PC-9 (cell line): ENCODE data around the gene PRPF8. TPM values are rescaled to one million over a fixed set of nuclear protein-coding genes. Genes with fewer than 3 reads are reported as not detected.
A peak's percentile ranks its signal among the peaks of the same experiment; 100 is the strongest.

Experiments
- BruUV-seq: library from RNA; stranded (reverse); fragments of 400-500 nt; replicated peaks from 2 replicates; lab custom pipeline; 2021; lab: Mats Ljungman, UMichigan
- CTCF ChIA-PET: fragments of 300-600 bp; sonication (Branson Sonifier 250); formaldehyde crosslinking; loops from one replicate; lab custom pipeline; 2022; ENCODE audit warnings: antibody characterized with exemption; lab: Charles Lee
- POLR2A ChIA-PET: fragments of 300-600 bp; sonication (Branson Sonifier 250); formaldehyde crosslinking; loops from one replicate; lab custom pipeline; 2022; ENCODE audit warnings: antibody characterized with exemption; ENCODE audit not compliant: unreplicated experiment; lab: Charles Lee
- DNase-seq, 2 experiments: peaks; one replicate each; pipeline versions ENCODE4 v3.0.0 to v3.0.0-alpha.2; 2015 to 2022; ENCODE audit warnings: mixed read lengths in 1 of 2
- H2AFZ ChIP-seq: fragments of 200-600 bp; sonication (generic); 2 replicates; pipeline ENCODE4 v1.8.1; 2017; ENCODE audit warnings: antibody characterized with exemption
- H3F3A ChIP-seq: fragments of 200-600 bp; sonication (generic); 2 replicates; pipeline ENCODE4 v1.8.1; 2017; ENCODE audit warnings: antibody characterized with exemption, mild to moderate bottlenecking, low read depth; ENCODE audit not compliant: insufficient read depth
- H3K27ac ChIP-seq: fragments of 200-600 bp; sonication (generic); 2 replicates; pipeline ENCODE4 v1.6.1; 2016; ENCODE audit warnings: mixed run types
- H3K27me3 ChIP-seq: fragments of 200-600 bp; sonication (generic); 2 replicates; pipeline ENCODE4 v1.6.1; 2016; ENCODE audit warnings: low read depth, mixed run types; ENCODE audit not compliant: insufficient read depth
- H3K36me3 ChIP-seq: fragments of 200-600 bp; sonication (generic); 2 replicates; pipeline ENCODE4 v1.6.1; 2016; ENCODE audit warnings: low read depth, mixed run types
- H3K4me1 ChIP-seq: fragments of 200-600 bp; sonication (generic); replicated peaks from 2 replicates; pipeline ENCODE4 v1.6.1; 2016; ENCODE audit warnings: mixed run types; ENCODE audit not compliant: insufficient read depth
- H3K4me2 ChIP-seq: fragments of 200-600 bp; sonication (generic); 2 replicates; pipeline ENCODE4 v1.6.1; 2017; ENCODE audit warnings: mixed run types
- H3K4me3 ChIP-seq: fragments of 200-600 bp; sonication (generic); 2 replicates; pipeline ENCODE4 v1.6.1; 2016; ENCODE audit warnings: mixed run types
- H3K79me2 ChIP-seq: fragments of 200-600 bp; sonication (generic); 2 replicates; pipeline ENCODE4 v1.6.1; 2017; ENCODE audit warnings: low read depth, mixed run types
- H3K9me2 ChIP-seq: fragments of 200-600 bp; sonication (generic); 2 replicates; pipeline ENCODE4 v1.8.1; 2017; ENCODE audit warnings: mild to moderate bottlenecking; ENCODE audit not compliant: insufficient read depth
- H3K9me3 ChIP-seq: fragments of 200-600 bp; sonication (generic); 2 replicates; pipeline ENCODE4 v1.8.1; 2016; ENCODE audit warnings: low read depth; ENCODE audit not compliant: insufficient read depth
- H4K20me1 ChIP-seq: fragments of 200-600 bp; sonication (generic); 2 replicates; pipeline ENCODE4 v1.8.1; 2017; ENCODE audit not compliant: insufficient read depth
- CTCF ChIP-seq: fragments of 200-600 bp; sonication (generic); conservative IDR thresholded peaks from 2 replicates; pipeline ENCODE4 v1.6.1; 2017; ENCODE audit warnings: mixed run types, antibody characterized with exemption, mild to moderate bottlenecking, moderate library complexity
- EZH2 ChIP-seq: fragments of 200-600 bp; sonication (generic); IDR thresholded peaks from 2 replicates; pipeline ENCODE4 v1.8.0; 2017; ENCODE audit warnings: antibody characterized with exemption, low read depth
- intact Hi-C: fragments of 100-400 bp; cut with micrococcal nuclease; formaldehyde crosslinking; loops from one replicate; pipeline ENCODE4 v1.10.0; 2022; ENCODE audit not compliant: unreplicated experiment
- total RNA-seq: library from RNA; stranded (reverse); gene quantifications from 2 replicates; pipeline ENCODE4 v1.2.3, GENCODE V29; 2021

The PRPF8 gene
- total RNA-seq, 1 experiment from 2014 or later, result 496 TPM

- H3K27ac ChIP-seq, result peak overlapping the region; percentile 99
- intact Hi-C loops, result loop anchor here (5.0 to 10.0 kb wide), 4 partner anchors 51 to 324 kb away; partner anchors contain the start of gene OVCA2
Observed at GRCh38 chr17:1718362-1719165, 33.9 kb upstream of the PRPF8 start.

GRCh38 chr17:1716912-1717695, 32.4 kb upstream of the PRPF8 start:
- peaks cover 20% of the 10 kb centered on the region for H3K79me2 ChIP-seq
- peak; percentile 96 to 99 for DNase-seq
- peaks cover 38% of the 10 kb centered on the region; the same call in 1 of the 2 replicates for H3F3A ChIP-seq
- intact Hi-C loops, result loop anchor here (1.0 to 10.0 kb wide), 10 partner anchors 33 to 684 kb away; partner anchors contain the start of genes MNT, OVCA2, PITPNA and PRPF8
- CTCF ChIA-PET, result interaction anchor here (0.6 to 2.0 kb wide), 9 partner anchors 35 to 1296 kb away, joined by 3 to 11 read pairs (median 4); partner anchors contain the start of genes RILP and RTN4RL1
- H3K36me3 ChIP-seq, result 0 out of 2 replicates have a peak, but pooled peaks cover 11% of the 10 kb centered on the region
- H3K27me3 ChIP-seq, result no peaks in the 10 kb centered on the region
- H3K4me2 ChIP-seq, result peak overlapping the region; percentile 76
- POLR2A ChIA-PET, result interaction anchor here (0.6 to 2.0 kb wide), 18 partner anchors 8 to 1012 kb away, joined by 3 to 18 read pairs (median 4); partner anchors contain the start of genes PRPF8, RILP, RPA1 and SMYD4
- H2AFZ ChIP-seq, result peak overlapping the region; percentile 66
- H3K4me3 ChIP-seq, result peak overlapping the region; percentile 74
- peak overlapping the region; percentile 99 for H3K27ac ChIP-seq
- H4K20me1 ChIP-seq, result peaks cover 4% of the 10 kb centered on the region; the same call in 1 of the 2 replicates
- BruUV-seq, result no TSS peak
- H3K9me2 ChIP-seq, result no peaks in the 10 kb centered on the region
- H3K9me3 ChIP-seq, result no peaks in the 10 kb centered on the region
- TF ChIP-seq EZH2 (no peak), CTCF (no peak)
- peaks cover 25% of the 10 kb centered on the region for H3K4me1 ChIP-seq

More at GRCh38 chr17:1718362-1719165, 33.9 kb upstream of the PRPF8 start:
- no peaks in the 10 kb centered on the region for H3K9me2 ChIP-seq
- H3K27me3 ChIP-seq, result no peaks in the 10 kb centered on the region
- no peaks in the 10 kb centered on the region for H3K36me3 ChIP-seq
- ChIA-PET POLR2A (interaction anchor here (0.6 kb wide), 1 partner anchor 515 kb away, joined by 3 read pairs; no protein-coding TSS in a partner anchor), CTCF (interaction anchor here (0.6 to 0.7 kb wide), 2 partner anchors 28 to 49 kb away, joined by 3 read pairs; no protein-coding TSS in a partner anchor)
- no TSS peak for BruUV-seq
- no peak overlapping the region; the same call in 1 of the 2 replicates for H3K4me3 ChIP-seq
- TF ChIP-seq CTCF (no peak), EZH2 (no peak)
- peaks cover 32% of the 10 kb centered on the region; the same call in 1 of the 2 replicates for H3F3A ChIP-seq
- H3K79me2 ChIP-seq, result peaks cover 6% of the 10 kb centered on the region
- peaks cover 4% of the 10 kb centered on the region; the same call in 1 of the 2 replicates for H4K20me1 ChIP-seq
- H3K4me1 ChIP-seq, result peaks cover 23% of the 10 kb centered on the region
- no peak overlapping the region for H2AFZ ChIP-seq
- peak overlapping the region; percentile 76 for H3K4me2 ChIP-seq
- no peak for DNase-seq
- no peaks in the 10 kb centered on the region for H3K9me3 ChIP-seq
